Measurements from ENCODE around the gene ZNF609. TPM values are rescaled to one million over a fixed set of nuclear protein-coding genes. Genes with fewer than 3 reads are reported as not detected.
"Not testable (repeated sequence)": the region's sequence is repeated elsewhere in the genome, so short reads cannot be mapped to it uniquely, and the experiment has no call there.

Gene ZNF609
- total RNA-seq, 3 donors from 2014 or later: 26.9 to 34.1 (median 28.3) TPM

GRCh38 chr15:64466408-64467141, 6.2 kb downstream of the ZNF609 start:
- Mint-ChIP-seq H3K27me3 (ENCODE audit: low read depth) (no peaks in the 10 kb centered on the region), H3K9me3 (no peaks in the 10 kb centered on the region), H3K4me1 (ENCODE audit: low read depth) (peaks cover 68% of the 10 kb centered on the region), H3K36me3 (ENCODE audit: insufficient read depth) (peaks cover 2% of the 10 kb centered on the region), H3K4me3 (no peak overlapping the region)
- DNase-seq: no peak
- no peak for ATAC-seq

GRCh38 chr15:64472161-64472560, 11.8 kb downstream of the ZNF609 start:
- Mint-ChIP-seq H3K36me3 (ENCODE audit: insufficient read depth) (peaks cover 7% of the 10 kb centered on the region), H3K4me3 (no peak overlapping the region), H3K9me3 (no peaks in the 10 kb centered on the region), H3K27me3 (ENCODE audit: low read depth) (no peaks in the 10 kb centered on the region), H3K4me1 (ENCODE audit: low read depth) (peaks cover 32% of the 10 kb centered on the region)
- DNase-seq (no peak), ATAC-seq (no peak)

GRCh38 chr15:64474846-64475245, 14.5 kb downstream of the ZNF609 start:
- Mint-ChIP-seq H3K27me3 (ENCODE audit: low read depth) (no peaks in the 10 kb centered on the region), H3K9me3 (no peaks in the 10 kb centered on the region), H3K36me3 (ENCODE audit: insufficient read depth) (peaks cover 10% of the 10 kb centered on the region), H3K4me3 (no peak overlapping the region), H3K4me1 (ENCODE audit: low read depth) (peaks cover 22% of the 10 kb centered on the region)
- DNase-seq (no peak), ATAC-seq (no peak)

GRCh38 chr15:64476550-64476949, 16.2 kb downstream of the ZNF609 start:
- Mint-ChIP-seq H3K27me3 (ENCODE audit: low read depth) (no peaks in the 10 kb centered on the region), H3K4me3 (no peak overlapping the region), H3K4me1 (ENCODE audit: low read depth) (peaks cover 25% of the 10 kb centered on the region), H3K9me3 (no peaks in the 10 kb centered on the region), H3K36me3 (ENCODE audit: insufficient read depth) (peaks cover 10% of the 10 kb centered on the region)
- DNase-seq: no peak
- peak; percentile 21 to 48 for ATAC-seq

- H3K27me3 Mint-ChIP-seq (ENCODE audit: low read depth): no peaks in the 10 kb centered on the region
- H3K4me3 Mint-ChIP-seq: no peak overlapping the region
- ATAC-seq (no peak), DNase-seq (no peak)
- peaks cover 26% of the 10 kb centered on the region for H3K4me1 Mint-ChIP-seq (ENCODE audit: low read depth)
- H3K36me3 Mint-ChIP-seq (ENCODE audit: insufficient read depth): peaks cover 10% of the 10 kb centered on the region
- H3K9me3 Mint-ChIP-seq: no peaks in the 10 kb centered on the region
Measured at GRCh38 chr15:64478863-64479262, 18.5 kb downstream of the ZNF609 start.

GRCh38 chr15:64480891-64481290, 20.5 kb downstream of the ZNF609 start:
- ATAC-seq: no peak
- H3K4me3 Mint-ChIP-seq: no peak overlapping the region
- H3K27me3 Mint-ChIP-seq (ENCODE audit: low read depth): no peaks in the 10 kb centered on the region
- H3K4me1 Mint-ChIP-seq (ENCODE audit: low read depth): peaks cover 27% of the 10 kb centered on the region
- H3K36me3 Mint-ChIP-seq (ENCODE audit: insufficient read depth): peaks cover 11% of the 10 kb centered on the region
- H3K9me3 Mint-ChIP-seq: no peaks in the 10 kb centered on the region
- DNase-seq: no peak

- peaks cover 15% of the 10 kb centered on the region for H3K36me3 Mint-ChIP-seq (ENCODE audit: insufficient read depth)
- ATAC-seq (no peak), DNase-seq (no peak)
- H3K4me1 Mint-ChIP-seq (ENCODE audit: low read depth): peaks cover 15% of the 10 kb centered on the region
- H3K9me3 Mint-ChIP-seq: no peaks in the 10 kb centered on the region
- H3K27me3 Mint-ChIP-seq (ENCODE audit: low read depth): no peaks in the 10 kb centered on the region
- no peak overlapping the region for H3K4me3 Mint-ChIP-seq
Measured at GRCh38 chr15:64483749-64484148, 23.4 kb downstream of the ZNF609 start.

- H3K36me3 Mint-ChIP-seq (ENCODE audit: insufficient read depth): peaks cover 18% of the 10 kb centered on the region
- peaks cover 16% of the 10 kb centered on the region for H3K4me1 Mint-ChIP-seq (ENCODE audit: low read depth)
- no peaks in the 10 kb centered on the region for H3K27me3 Mint-ChIP-seq (ENCODE audit: low read depth)
- no peaks in the 10 kb centered on the region for H3K9me3 Mint-ChIP-seq
- ATAC-seq (peak in 1 of 2 donors; percentile 41), DNase-seq (no peak)
- H3K4me3 Mint-ChIP-seq: no peak overlapping the region
Measured at GRCh38 chr15:64485796-64486195, 25.4 kb downstream of the ZNF609 start.

GRCh38 chr15:64490598-64491259, 30.4 kb downstream of the ZNF609 start:
- ATAC-seq: no peak

GRCh38 chr15:64493641-64494040, 33.3 kb downstream of the ZNF609 start:
- no peaks in the 10 kb centered on the region for H3K27me3 Mint-ChIP-seq (ENCODE audit: low read depth)
- ATAC-seq (no peak), DNase-seq (no peak)
- H3K36me3 Mint-ChIP-seq (ENCODE audit: insufficient read depth): peaks cover 14% of the 10 kb centered on the region
- peaks cover 53% of the 10 kb centered on the region for H3K4me1 Mint-ChIP-seq (ENCODE audit: low read depth)
- H3K9me3 Mint-ChIP-seq: no peaks in the 10 kb centered on the region
- no peak overlapping the region for H3K4me3 Mint-ChIP-seq

More at GRCh38 chr15:64490598-64491259, 30.4 kb downstream of the ZNF609 start:
- Mint-ChIP-seq H3K27me3 (ENCODE audit: low read depth) (no peaks in the 10 kb centered on the region), H3K4me1 (ENCODE audit: low read depth) (peaks cover 37% of the 10 kb centered on the region), H3K36me3 (ENCODE audit: insufficient read depth) (peaks cover 15% of the 10 kb centered on the region), H3K4me3 (no peak overlapping the region), H3K9me3 (no peaks in the 10 kb centered on the region)
- DNase-seq: no peak

GRCh38 chr15:64495968-64496367, 35.6 kb downstream of the ZNF609 start:
- Mint-ChIP-seq H3K36me3 (ENCODE audit: insufficient read depth) (peaks cover 25% of the 10 kb centered on the region), H3K4me1 (ENCODE audit: low read depth) (peaks cover 70% of the 10 kb centered on the region)
- not testable (repeated sequence) for DNase-seq; H3K27me3 Mint-ChIP-seq (ENCODE audit: low read depth); H3K4me3 Mint-ChIP-seq; H3K9me3 Mint-ChIP-seq; ATAC-seq

- no peak for ATAC-seq
- peaks cover 88% of the 10 kb centered on the region for H3K4me1 Mint-ChIP-seq (ENCODE audit: low read depth)
Measured at GRCh38 chr15:64500695-64501395, 40.5 kb downstream of the ZNF609 start.

GRCh38 chr15:64501396-64501715, 41.0 kb downstream of the ZNF609 start:
- ATAC-seq (no peak), DNase-seq (no peak)
- Mint-ChIP-seq H3K9me3 (no peaks in the 10 kb centered on the region), H3K4me3 (no peak overlapping the region), H3K4me1 (ENCODE audit: low read depth) (peaks cover 83% of the 10 kb centered on the region), H3K27me3 (ENCODE audit: low read depth) (no peaks in the 10 kb centered on the region), H3K36me3 (ENCODE audit: insufficient read depth) (peaks cover 25% of the 10 kb centered on the region)

More at GRCh38 chr15:64500695-64501395, 40.5 kb downstream of the ZNF609 start:
- DNase-seq: no peak
- H3K27me3 Mint-ChIP-seq (ENCODE audit: low read depth): no peaks in the 10 kb centered on the region
- H3K9me3 Mint-ChIP-seq: no peaks in the 10 kb centered on the region
- no peak overlapping the region for H3K4me3 Mint-ChIP-seq
- H3K36me3 Mint-ChIP-seq (ENCODE audit: insufficient read depth): peaks cover 25% of the 10 kb centered on the region

GRCh38 chr15:64502151-64502550, 41.8 kb downstream of the ZNF609 start:
- Mint-ChIP-seq H3K4me3 (no peak overlapping the region), H3K36me3 (ENCODE audit: insufficient read depth) (peaks cover 27% of the 10 kb centered on the region)

More at GRCh38 chr15:64502151-64502550, 41.8 kb downstream of the ZNF609 start:
- H3K9me3 Mint-ChIP-seq: no peaks in the 10 kb centered on the region
- H3K4me1 Mint-ChIP-seq (ENCODE audit: low read depth): peaks cover 82% of the 10 kb centered on the region
- no peaks in the 10 kb centered on the region for H3K27me3 Mint-ChIP-seq (ENCODE audit: low read depth)
- DNase-seq: no peak
- no peak for ATAC-seq
